Measurements from ENCODE around the gene TNNI2. TPM values are rescaled to one million over a fixed set of nuclear protein-coding genes. Genes with fewer than 3 reads are reported as not detected.

TNNI2 gene
- total RNA-seq, 1 donor from 2014 or later = not detected

DNA sequence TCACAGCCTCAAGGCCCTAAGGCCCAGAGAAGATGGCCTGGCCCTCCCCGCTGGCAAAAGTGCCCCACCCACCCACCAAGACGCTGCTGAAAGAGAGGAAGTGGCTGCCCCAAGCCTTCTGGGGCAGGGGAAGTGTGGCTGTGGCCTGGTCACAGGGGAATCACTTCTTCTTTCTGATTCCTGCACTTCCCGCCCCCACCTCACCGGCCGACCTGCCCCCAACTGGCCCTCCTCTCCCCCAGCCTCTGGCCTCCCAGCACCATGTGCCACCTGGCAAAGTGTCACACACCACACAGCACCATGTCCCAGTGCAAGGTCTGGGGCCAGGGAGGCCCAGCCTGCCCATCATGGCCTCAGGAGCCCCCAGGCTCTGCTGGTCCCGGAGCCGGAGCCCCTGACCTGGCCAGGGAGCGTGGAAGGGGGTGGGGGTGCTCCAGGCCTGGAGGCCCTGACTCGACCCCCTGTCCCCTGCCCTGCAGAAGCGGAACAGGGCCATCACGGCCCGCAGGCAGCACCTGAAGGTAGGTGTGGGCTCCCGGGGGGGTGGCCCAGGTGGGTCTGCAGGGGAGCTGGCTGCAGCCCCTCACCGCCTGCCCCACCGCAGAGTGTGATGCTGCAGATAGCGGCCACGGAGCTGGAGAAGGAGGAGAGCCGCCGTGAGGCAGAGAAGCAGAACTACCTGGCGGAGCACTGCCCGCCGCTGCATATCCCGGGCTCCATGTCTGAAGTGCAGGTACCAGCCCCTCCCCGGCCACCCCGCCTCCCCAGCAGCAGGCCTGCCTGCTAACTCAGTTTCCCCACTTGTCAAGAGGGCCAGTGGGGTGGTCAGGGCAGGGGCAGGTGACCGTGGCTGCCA is 1.4 kb downstream of the TNNI2 start:
- peak overlapping the region; percentile 34 for H3K27ac ChIP-seq (replicated peaks)
- no peaks in the 10 kb centered on the region for H3K27me3 ChIP-seq (ENCODE audit: low read depth)
- TF ChIP-seq, protein P1, sequence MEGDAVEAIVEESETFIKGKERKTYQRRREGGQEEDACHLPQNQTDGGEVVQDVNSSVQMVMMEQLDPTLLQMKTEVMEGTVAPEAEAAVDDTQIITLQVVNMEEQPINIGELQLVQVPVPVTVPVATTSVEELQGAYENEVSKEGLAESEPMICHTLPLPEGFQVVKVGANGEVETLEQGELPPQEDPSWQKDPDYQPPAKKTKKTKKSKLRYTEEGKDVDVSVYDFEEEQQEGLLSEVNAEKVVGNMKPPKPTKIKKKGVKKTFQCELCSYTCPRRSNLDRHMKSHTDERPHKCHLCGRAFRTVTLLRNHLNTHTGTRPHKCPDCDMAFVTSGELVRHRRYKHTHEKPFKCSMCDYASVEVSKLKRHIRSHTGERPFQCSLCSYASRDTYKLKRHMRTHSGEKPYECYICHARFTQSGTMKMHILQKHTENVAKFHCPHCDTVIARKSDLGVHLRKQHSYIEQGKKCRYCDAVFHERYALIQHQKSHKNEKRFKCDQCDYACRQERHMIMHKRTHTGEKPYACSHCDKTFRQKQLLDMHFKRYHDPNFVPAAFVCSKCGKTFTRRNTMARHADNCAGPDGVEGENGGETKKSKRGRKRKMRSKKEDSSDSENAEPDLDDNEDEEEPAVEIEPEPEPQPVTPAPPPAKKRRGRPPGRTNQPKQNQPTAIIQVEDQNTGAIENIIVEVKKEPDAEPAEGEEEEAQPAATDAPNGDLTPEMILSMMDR (IDR thresholded peaks at IDR 0.05; ENCODE audit: borderline replicate concordance) = no peak
- DNase-seq = peak; percentile 66
- intact Hi-C loops (cut with micrococcal nuclease) = loop anchor here (5.0 kb wide), 1 partner anchor 312 kb away; no protein-coding TSS in a partner anchor
- peak overlapping the region; percentile 8 for H3K4me3 ChIP-seq
- peaks cover 56% of the 10 kb centered on the region for H3K4me1 ChIP-seq
- no peaks in the 10 kb centered on the region for H3K36me3 ChIP-seq
- no peaks in the 10 kb centered on the region for H3K9me3 ChIP-seq (replicated peaks)

DNA sequence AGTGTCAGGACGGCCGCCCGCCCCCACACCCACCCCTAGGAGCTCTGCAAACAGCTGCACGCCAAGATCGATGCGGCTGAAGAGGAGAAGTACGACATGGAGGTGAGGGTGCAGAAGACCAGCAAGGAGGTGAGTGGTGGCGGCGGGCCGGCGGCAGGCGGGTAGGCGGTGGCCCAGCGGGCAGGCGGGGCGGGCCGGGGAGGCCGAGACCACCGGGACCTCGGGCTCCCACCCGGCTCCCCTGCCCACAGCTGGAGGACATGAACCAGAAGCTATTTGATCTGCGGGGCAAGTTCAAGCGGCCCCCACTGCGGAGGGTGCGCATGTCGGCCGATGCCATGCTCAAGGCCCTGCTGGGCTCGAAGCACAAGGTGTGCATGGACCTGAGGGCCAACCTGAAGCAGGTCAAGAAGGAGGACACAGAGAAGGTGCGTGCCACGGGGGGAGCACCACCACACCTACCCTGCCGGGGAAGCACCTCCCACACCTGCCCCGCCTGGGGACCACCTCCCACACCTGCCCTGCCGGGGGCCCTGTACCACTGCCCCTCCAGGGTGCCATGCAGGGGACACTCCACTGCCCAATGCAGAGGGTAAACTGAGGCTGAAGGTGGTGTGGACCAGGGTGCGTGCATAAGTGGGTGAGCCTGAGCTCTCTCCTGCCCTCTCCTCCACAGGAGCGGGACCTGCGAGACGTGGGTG is 2.1 kb downstream of the TNNI2 start:
- Histone ChIP-seq H3K4me1 (peaks cover 64% of the 10 kb centered on the region), H3K36me3 (no peaks in the 10 kb centered on the region), H3K9me3 (replicated peaks) (no peaks in the 10 kb centered on the region), H3K4me3 (no peak overlapping the region), H3K27me3 (ENCODE audit: low read depth) (no peaks in the 10 kb centered on the region), H3K27ac (replicated peaks) (no peak overlapping the region)
- peak; percentile 15 for DNase-seq
- intact Hi-C loops (cut with micrococcal nuclease) = no loop called here
- TF ChIP-seq, protein P1 (IDR thresholded peaks at IDR 0.05; ENCODE audit: borderline replicate concordance) = no peak

DNA sequence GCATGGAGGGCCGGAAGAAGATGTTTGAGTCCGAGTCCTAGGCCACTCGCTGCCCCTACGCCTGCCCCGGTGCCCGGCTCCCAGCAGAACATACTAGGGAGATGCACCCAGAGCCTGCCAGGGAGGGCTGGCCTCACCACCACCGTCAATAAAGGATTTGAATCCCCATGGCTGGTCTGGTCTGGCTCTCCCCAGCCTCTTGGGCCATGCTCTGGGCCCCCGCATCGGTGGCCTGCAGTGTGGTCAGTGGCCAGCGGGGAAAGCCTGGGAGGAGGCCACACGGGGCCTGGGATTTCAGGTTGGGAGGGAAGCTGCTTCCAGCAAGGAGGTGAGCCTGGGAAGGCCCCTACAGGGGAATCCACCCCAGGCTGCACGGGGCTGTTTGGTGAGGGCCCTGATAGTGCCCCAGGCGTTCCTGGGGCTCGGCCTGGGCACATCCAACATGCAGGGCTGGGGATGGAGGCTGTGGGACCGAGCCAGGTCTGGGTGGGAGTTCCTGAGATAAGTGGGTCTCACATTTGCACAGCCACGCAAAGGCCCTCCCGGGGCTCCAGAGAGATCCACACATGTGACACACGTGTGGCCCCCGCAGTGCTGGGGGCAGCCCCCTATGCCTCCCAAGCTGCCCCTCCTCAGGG is 2.8 kb downstream of the TNNI2 start:
- Histone ChIP-seq H3K36me3 (no peaks in the 10 kb centered on the region), H3K9me3 (replicated peaks) (no peaks in the 10 kb centered on the region), H3K27ac (replicated peaks) (peak overlapping the region; percentile 80), H3K27me3 (ENCODE audit: low read depth) (no peaks in the 10 kb centered on the region), H3K4me3 (no peak overlapping the region), H3K4me1 (peaks cover 68% of the 10 kb centered on the region)
- peak; percentile 15 for DNase-seq
- intact Hi-C loops (cut with micrococcal nuclease) = no loop called here
- TF ChIP-seq, protein P1 (IDR thresholded peaks at IDR 0.05; ENCODE audit: borderline replicate concordance) = no peak

- DNase-seq = peak; percentile 78
- H3K36me3 ChIP-seq = no peaks in the 10 kb centered on the region
- H3K27me3 ChIP-seq (ENCODE audit: low read depth) = no peaks in the 10 kb centered on the region
- H3K4me1 ChIP-seq = peaks cover 66% of the 10 kb centered on the region
- H3K27ac ChIP-seq (replicated peaks) = peak overlapping the region; percentile 80
- intact Hi-C loops (cut with micrococcal nuclease) = no loop called here
- H3K4me3 ChIP-seq = no peak overlapping the region
- TF ChIP-seq, protein P1 (IDR thresholded peaks at IDR 0.05; ENCODE audit: borderline replicate concordance) = no peak
- H3K9me3 ChIP-seq (replicated peaks) = no peaks in the 10 kb centered on the region
These were observed 3.6 kb downstream of the TNNI2 start for GRCh38 chr11:1842149-1843097.
